AG04449 (cell line): ENCODE measurements around the gene PKD2L1.
A peak's percentile ranks its signal among the peaks of the same experiment; 100 is the strongest.
"Not testable (repeated sequence)": the region's sequence is repeated elsewhere in the genome, so short reads cannot be mapped to it uniquely, and the experiment has no call there.

Experiments
- CTCF ChIA-PET: fragments of 350-600 bp; formaldehyde crosslinking; extraction: SDS; loops from one replicate; lab custom pipeline; 2021; ENCODE audit warnings: antibody characterized with exemption; lab: Yijun Ruan, JAX
- POLR2A ChIA-PET: fragments of 400-600, 350-600 bp; formaldehyde crosslinking; extraction: SDS; loops from one replicate; lab custom pipeline; 2020; ENCODE audit warnings: antibody characterized with exemption, inconsistent platforms; lab: Yijun Ruan, JAX
- DNase-seq: peaks from one replicate; pipeline ENCODE4 v3.0.0-alpha.2; 2010; ENCODE audit warnings: low read depth, low spot score
- H3K4me3 ChIP-seq: 2 replicates; pipeline ENCODE4 v1.5.1; 2011; ENCODE audit warnings: low read depth, mild to moderate bottlenecking, control low read depth, low read length
- TF ChIP-seq, protein P1 (sequence below): IDR thresholded peaks from one replicate; pipeline ENCODE4 v1.5.1; 2011; ENCODE audit warnings: mild to moderate bottlenecking, moderate library complexity, low read length, control low read depth, inconsistent platforms; ENCODE audit not compliant: insufficient read depth; ENCODE audit errors: missing control alignments

Gene PKD2L1

GRCh38 chr10:100330079-100330478, at the start of gene PKD2L1:
Gene PKD2L1 (minus strand): TSS chr10:100330228. CDS start chr10:100330103, 125 bp downstream.
- ChIA-PET POLR2A (interaction anchor here (0.5 kb wide), 1 partner anchor 39 kb away, joined by 3 read pairs; no protein-coding TSS in a partner anchor), CTCF (interaction anchor here (0.6 to 26.3 kb wide), 7 partner anchors 11 to 196 kb away, joined by 3 to 538 read pairs (median 6); partner anchors contain the start of gene SEC31B)
- no peak for DNase-seq
- H3K4me3 ChIP-seq = no peak within 1 kb of the TSS
- TF ChIP-seq, protein P1, sequence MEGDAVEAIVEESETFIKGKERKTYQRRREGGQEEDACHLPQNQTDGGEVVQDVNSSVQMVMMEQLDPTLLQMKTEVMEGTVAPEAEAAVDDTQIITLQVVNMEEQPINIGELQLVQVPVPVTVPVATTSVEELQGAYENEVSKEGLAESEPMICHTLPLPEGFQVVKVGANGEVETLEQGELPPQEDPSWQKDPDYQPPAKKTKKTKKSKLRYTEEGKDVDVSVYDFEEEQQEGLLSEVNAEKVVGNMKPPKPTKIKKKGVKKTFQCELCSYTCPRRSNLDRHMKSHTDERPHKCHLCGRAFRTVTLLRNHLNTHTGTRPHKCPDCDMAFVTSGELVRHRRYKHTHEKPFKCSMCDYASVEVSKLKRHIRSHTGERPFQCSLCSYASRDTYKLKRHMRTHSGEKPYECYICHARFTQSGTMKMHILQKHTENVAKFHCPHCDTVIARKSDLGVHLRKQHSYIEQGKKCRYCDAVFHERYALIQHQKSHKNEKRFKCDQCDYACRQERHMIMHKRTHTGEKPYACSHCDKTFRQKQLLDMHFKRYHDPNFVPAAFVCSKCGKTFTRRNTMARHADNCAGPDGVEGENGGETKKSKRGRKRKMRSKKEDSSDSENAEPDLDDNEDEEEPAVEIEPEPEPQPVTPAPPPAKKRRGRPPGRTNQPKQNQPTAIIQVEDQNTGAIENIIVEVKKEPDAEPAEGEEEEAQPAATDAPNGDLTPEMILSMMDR = no peak

DNA sequence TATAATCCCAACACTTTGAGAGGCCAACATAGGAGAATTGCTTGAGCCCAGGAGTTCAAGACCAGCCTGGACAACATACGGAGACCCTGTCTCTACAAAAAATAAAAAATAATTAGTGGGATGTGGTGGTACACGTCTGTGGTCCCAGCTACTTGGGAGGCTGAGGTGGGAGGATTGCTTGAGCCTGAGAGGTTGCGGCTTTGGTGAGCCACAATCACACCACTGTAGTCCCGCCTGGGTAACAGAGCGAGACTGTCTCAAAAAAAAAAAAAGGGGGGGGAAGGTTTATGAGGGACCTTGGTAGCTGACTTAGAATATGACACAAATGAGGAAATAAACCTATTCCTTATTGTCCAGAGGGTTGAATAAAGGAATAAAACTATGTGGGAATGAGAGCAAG, 47.8 kb upstream of the PKD2L1 start:
- no peak for DNase-seq
- ChIA-PET POLR2A (no interaction called here), CTCF (interaction anchor here (0.8 to 2.5 kb wide), 4 partner anchors 39 to 131 kb away, joined by 3 to 11 read pairs (median 4); no protein-coding TSS in a partner anchor)
- TF ChIP-seq, protein P1 = no peak
- no peak overlapping the region for H3K4me3 ChIP-seq

DNA sequence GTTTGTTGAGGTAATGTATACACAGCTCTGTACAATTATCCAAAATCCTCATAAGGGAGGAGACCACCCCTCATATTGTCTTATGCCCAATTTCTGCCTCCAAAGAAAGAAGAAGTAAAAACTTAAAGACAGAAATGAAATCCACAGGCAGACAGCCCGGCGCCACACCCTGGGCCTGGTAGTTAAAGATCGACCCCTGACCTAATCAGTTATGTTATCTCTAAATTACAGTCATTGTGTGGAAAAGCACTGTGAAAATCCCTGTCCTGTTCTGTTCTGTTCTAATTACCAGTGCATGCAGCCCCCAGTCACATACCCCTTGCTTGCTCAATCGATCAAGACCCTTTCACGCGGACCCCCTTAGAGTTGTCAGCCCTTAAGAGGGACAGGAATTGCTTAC, 46.6 kb upstream of the PKD2L1 start:
- DNase-seq, H3K4me3 ChIP-seq, POLR2A ChIA-PET: not testable (repeated sequence)
- CTCF ChIA-PET = interaction anchor here (2.5 kb wide), 1 partner anchor 57 kb away, joined by 11 read pairs; no protein-coding TSS in a partner anchor

GRCh38 chr10:100374677-100375353, 44.8 kb upstream of the PKD2L1 start:
- ChIA-PET CTCF (interaction anchor here (1.7 kb wide), 1 partner anchor 59 kb away, joined by 5 read pairs; no protein-coding TSS in a partner anchor), POLR2A (interaction anchor here (1.8 to 2.1 kb wide), 3 partner anchors 10 to 88 kb away, joined by 5 to 18 read pairs (median 10); partner anchors contain the start of genes BLOC1S2 and SCD)
- peak overlapping the region; percentile 67 for H3K4me3 ChIP-seq

GRCh38 chr10:100374200-100374655, 44.2 kb upstream of the PKD2L1 start:
- DNase-seq = no peak
- TF ChIP-seq, protein P1 = no peak
- H3K4me3 ChIP-seq = peak overlapping the region; percentile 67
- POLR2A ChIA-PET = interaction anchor here (1.8 to 2.1 kb wide), 3 partner anchors 10 to 87 kb away, joined by 5 to 18 read pairs (median 10); partner anchors contain the start of genes BLOC1S2 and SCD
- CTCF ChIA-PET = interaction anchor here (0.9 to 1.7 kb wide), 4 partner anchors 24 to 60 kb away, joined by 3 to 5 read pairs (median 3); no protein-coding TSS in a partner anchor

More at GRCh38 chr10:100374677-100375353, 44.8 kb upstream of the PKD2L1 start:
- DNase-seq = not testable (repeated sequence)

DNA sequence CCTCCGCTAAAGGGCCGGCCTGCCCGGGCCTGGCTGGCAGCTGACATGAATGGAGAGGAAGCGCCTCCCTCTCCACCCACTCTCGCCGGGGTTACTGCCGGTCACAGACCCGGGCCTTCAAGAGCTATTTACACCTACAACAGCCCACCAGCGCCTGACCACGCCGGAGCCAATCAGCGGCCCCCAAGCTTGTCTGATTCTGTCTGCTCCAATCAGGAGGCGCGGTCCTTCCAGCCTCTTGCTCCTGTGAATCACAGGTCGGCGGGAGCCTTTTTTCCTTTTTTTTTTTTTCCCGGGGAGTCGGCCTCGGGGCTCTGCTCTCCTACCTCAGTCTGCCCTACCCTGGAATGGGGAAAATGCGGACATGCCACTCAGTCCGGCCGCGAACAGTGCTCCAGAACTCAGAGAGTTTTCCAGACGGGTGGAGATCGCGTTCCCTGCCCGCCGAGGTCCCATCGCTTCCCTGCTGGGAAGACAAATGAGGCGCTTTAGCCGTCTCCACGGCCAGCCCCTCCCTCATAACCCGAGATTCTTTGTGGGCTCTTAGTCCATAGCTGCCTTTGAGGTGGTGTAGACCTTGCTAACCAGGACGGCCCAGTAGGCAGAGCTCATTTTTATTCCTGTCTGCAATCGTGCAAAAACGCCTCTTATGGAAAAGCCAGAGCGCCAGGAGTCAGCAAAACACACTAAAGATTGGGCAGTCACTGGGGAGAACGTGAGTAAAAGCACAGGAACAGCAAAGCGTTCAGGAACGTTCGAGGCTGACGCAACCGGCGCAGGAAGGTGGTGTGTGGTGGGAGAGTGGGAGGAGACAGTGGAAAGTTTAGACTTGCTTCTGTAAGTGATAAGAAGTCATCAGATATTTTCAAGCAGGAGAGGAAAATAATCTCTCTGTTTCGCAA, 43.5 kb upstream of the PKD2L1 start:
- TF ChIP-seq, protein P1 = no peak
- POLR2A ChIA-PET = interaction anchor here (0.6 to 2.1 kb wide), 7 partner anchors 9 to 131 kb away, joined by 3 to 18 read pairs (median 4); partner anchors contain the start of genes BLOC1S2 and SCD
- CTCF ChIA-PET = interaction anchor here (0.9 to 1.7 kb wide), 5 partner anchors 24 to 61 kb away, joined by 3 to 6 read pairs (median 3); no protein-coding TSS in a partner anchor
- peak; percentile 99 for DNase-seq
- H3K4me3 ChIP-seq = peak overlapping the region; percentile 67
